ENCODE data around the gene RGS21. TPM values are rescaled to one million over a fixed set of nuclear protein-coding genes. Genes with fewer than 3 reads are reported as not detected.

Gene RGS21
- total and polyA plus RNA-seq, 2 of the 4 experiments (the other 2 are of a cell fraction) = not detected

DNA sequence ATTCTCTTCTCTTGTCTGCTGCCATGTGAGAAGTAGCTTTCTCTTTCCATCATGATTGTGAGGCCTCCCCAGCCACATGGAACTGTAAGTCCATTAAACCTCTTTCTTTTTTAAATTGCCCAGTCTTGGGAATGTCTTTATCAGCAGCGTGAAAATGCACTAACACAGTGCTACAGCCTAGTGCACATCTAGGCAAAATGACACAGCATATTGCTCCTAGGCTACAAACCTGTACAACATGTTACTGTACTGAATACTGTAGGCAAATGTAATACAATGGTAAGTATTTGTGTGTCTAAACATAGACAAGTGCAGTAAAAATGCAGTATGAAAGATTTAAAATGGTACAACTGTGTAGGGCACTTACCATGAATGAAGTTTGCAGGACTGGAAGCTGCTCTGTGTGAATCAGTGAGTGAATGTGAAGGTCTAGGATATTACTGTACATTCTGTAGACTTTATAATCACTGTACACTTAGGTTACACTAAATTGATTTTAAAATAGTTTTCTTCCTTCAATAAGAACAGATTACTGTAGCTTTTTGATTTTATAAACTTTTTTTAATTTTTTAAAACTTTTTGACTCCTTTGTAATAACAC is 69.4 kb downstream of the RGS21 start:
- H3K14ac ChIP-seq (replicated peaks; ENCODE audit: low read depth, low read length) = no peak overlapping the region
- no peak overlapping the region for H2BK15ac ChIP-seq (ENCODE audit: low read depth, low read length)
- BruUV-seq (replicated peaks) = no TSS peak
- H3K36me3 ChIP-seq (ENCODE audit: control insufficient read depth, insufficient read depth, low read length) = no peaks in the 10 kb centered on the region
- H3K9me3 ChIP-seq (ENCODE audit: control insufficient read depth, insufficient read depth, low read length) = 0 out of 2 replicates have a peak, but pooled peaks cover 2% of the 10 kb centered on the region
- no peaks in the 10 kb centered on the region for H3K27me3 ChIP-seq (ENCODE audit: control insufficient read depth, insufficient read depth, low read length)
- H2BK5ac ChIP-seq (ENCODE audit: low read depth, low read length, poor library complexity, severe bottlenecking) = no peak overlapping the region
- no peak overlapping the region for H4K5ac ChIP-seq (ENCODE audit: low read depth, low read length)
- POLR2A ChIA-PET (ENCODE audit: unreplicated experiment) = no interaction called here
- intact Hi-C loops (cut with micrococcal nuclease) (no loop called here), in situ Hi-C loops (cut with MboI; ENCODE audit: low sequenced_read_pairs) (no loop called here), dilution Hi-C loops (cut with HindIII; ENCODE audit: low sequenced_read_pairs, unreplicated experiment) (no loop called here)
- CTCF ChIA-PET = no interaction called here
- H2AK5ac ChIP-seq (ENCODE audit: low read depth, low read length) = no peak overlapping the region
- H3K56ac ChIP-seq (ENCODE audit: extremely low read depth, insufficient read depth, low read length) = no peak overlapping the region
- H3K18ac ChIP-seq (ENCODE audit: low read depth, low read length) = no peak overlapping the region
- H4K91ac ChIP-seq (ENCODE audit: insufficient read depth, low read depth, low read length) = no peak overlapping the region
- DNase-seq = no peak
- H4K20me1 ChIP-seq (ENCODE audit: insufficient read depth, low read length) = no peaks in the 10 kb centered on the region
- no peak overlapping the region for H2AFZ ChIP-seq (replicated peaks; ENCODE audit: low read length, poor library complexity)
- H3K4me3 ChIP-seq (ENCODE audit: insufficient read depth, low read depth, low read length) = no peak overlapping the region
- H3K79me1 ChIP-seq (ENCODE audit: low read depth in 1 of 2, low read length in 2 of 2) = no peaks in the 10 kb centered on the region
- no peak overlapping the region for H3K4ac ChIP-seq (ENCODE audit: low read depth, low read length)
- H3K23ac ChIP-seq (ENCODE audit: low read depth, low read length) = no peak overlapping the region
- no peak overlapping the region for H3K27ac ChIP-seq (ENCODE audit: insufficient read depth, low read length)
- H3K9me1 ChIP-seq (ENCODE audit: insufficient read depth, low read length) = no peaks in the 10 kb centered on the region
- H2BK120ac ChIP-seq (ENCODE audit: low read depth, low read length) = no peak overlapping the region
- H2BK20ac ChIP-seq (ENCODE audit: low read depth, low read length) = no peak overlapping the region
- WGBS, 2 experiments (ENCODE audit: extremely low coverage in 2 of 2, insufficient read length in 1 of 2) = no CpG with 5 or more reads among the region's 1 CpG
- no peak for ATAC-seq (ENCODE audit: low read depth)
- no peak overlapping the region for H4K8ac ChIP-seq (ENCODE audit: low read depth in 2 of 2, low read length in 2 of 2)
- no peak overlapping the region for H2AK9ac ChIP-seq (replicated peaks; ENCODE audit: low read depth, low read length, poor library complexity)
- TF ChIP-seq RAD21 (IDR thresholded peaks at IDR 0.05; ENCODE audit: low read length) (no peak), SMC3 (IDR thresholded peaks at IDR 0.05; ENCODE audit: low read depth, low read length) (no peak)
- H3K4me2 ChIP-seq (ENCODE audit: low read depth, low read length) = no peak overlapping the region
- no peak overlapping the region for H3K9ac ChIP-seq (ENCODE audit: low read depth, low read length)
- H3K4me1 ChIP-seq (ENCODE audit: control insufficient read depth, insufficient read depth, low read length) = no peaks in the 10 kb centered on the region

All from IMR-90 (cell line).